ENCODE data around the gene FPR2. TPM values are rescaled to one million over a fixed set of nuclear protein-coding genes. Genes with fewer than 3 reads are reported as not detected.

Gene FPR2
- total RNA-seq, 2 experiments from 2014 or later = not detected

DNA sequence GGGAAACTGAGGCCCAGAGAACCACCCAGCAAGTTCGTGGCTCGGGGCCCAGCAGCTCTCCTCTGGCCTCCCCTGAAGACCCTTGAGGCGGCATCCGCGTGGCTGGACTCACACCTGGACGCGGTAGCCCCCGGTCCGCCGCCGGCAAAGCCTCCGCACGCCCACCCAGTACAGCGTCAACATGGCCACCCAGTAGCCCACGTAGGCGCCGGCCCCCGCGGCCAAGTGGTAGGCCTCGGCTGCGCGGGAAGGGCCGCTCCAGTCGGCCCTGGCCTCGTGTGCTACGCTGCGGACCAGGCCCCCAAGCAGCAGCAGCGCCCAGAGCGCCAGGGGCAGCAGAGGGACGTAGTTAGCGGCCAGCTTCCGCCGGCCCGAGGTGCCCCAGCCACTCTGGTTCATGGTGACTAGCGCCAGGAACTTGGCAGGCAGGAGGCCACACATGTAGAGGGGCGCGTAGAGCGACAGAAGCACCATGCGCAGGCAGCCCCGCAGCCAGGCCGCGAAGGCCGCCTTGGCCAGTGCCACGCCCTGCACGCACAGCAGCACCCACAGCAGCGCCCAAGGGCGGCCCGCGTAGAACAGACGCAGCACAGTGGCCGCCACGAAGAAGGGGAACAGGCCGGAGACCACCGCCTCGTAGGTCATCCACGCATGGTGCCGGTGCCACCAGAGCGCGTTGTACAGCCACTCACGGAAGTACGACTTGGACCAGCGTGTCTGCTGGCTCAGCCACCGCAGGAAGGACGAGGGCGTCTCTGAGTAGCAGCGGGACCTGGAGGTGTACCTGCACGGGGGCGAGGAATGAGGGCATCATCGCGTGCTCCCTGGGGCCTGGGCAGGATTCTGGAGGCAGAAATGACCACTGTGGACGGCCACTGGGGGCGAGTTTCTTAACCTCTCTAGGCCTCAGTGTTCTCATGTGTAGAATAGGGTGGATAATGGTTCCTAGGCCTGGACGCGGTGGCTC, 47.4 kb upstream of the FPR2 start:
- no peak for ATAC-seq (ENCODE audit: poor library complexity)
- Histone ChIP-seq H3K4me1 (ENCODE audit: insufficient read depth, low read length) (no peaks in the 10 kb centered on the region), H3K4me3 (ENCODE audit: low read length) (no peak overlapping the region), H3K27ac (ENCODE audit: low read depth in 1 of 2, low read length in 2 of 2) (no peak overlapping the region), H3K27me3 (ENCODE audit: control insufficient read depth in 1 of 2, insufficient read depth in 2 of 2, low read length in 2 of 2) (peaks cover 10 to 15% of the 10 kb centered on the region in 2 experiments), H3K9me3 (ENCODE audit: control insufficient read depth in 1 of 2, insufficient read depth in 1 of 2, low read length in 2 of 2) (peaks cover 0 to 10% of the 10 kb centered on the region in 2 experiments), H3K36me3 (ENCODE audit: insufficient read depth, low read length) (no peaks in the 10 kb centered on the region)
- Mint-ChIP-seq H3K36me3 (ENCODE audit: low read depth) (no peaks in the 10 kb centered on the region), H3K27ac (no peak overlapping the region), H3K27me3 (peaks cover 26% of the 10 kb centered on the region), H3K9me3 (peaks cover 3% of the 10 kb centered on the region), H3K4me3 (no peak overlapping the region), H3K4me1 (ENCODE audit: low read depth) (no peaks in the 10 kb centered on the region)
- TF ChIP-seq, protein P1, sequence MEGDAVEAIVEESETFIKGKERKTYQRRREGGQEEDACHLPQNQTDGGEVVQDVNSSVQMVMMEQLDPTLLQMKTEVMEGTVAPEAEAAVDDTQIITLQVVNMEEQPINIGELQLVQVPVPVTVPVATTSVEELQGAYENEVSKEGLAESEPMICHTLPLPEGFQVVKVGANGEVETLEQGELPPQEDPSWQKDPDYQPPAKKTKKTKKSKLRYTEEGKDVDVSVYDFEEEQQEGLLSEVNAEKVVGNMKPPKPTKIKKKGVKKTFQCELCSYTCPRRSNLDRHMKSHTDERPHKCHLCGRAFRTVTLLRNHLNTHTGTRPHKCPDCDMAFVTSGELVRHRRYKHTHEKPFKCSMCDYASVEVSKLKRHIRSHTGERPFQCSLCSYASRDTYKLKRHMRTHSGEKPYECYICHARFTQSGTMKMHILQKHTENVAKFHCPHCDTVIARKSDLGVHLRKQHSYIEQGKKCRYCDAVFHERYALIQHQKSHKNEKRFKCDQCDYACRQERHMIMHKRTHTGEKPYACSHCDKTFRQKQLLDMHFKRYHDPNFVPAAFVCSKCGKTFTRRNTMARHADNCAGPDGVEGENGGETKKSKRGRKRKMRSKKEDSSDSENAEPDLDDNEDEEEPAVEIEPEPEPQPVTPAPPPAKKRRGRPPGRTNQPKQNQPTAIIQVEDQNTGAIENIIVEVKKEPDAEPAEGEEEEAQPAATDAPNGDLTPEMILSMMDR (IDR thresholded peaks at IDR 0.05) = no peak
- DNase-seq = no peak
- intact Hi-C loops (cut with DNase I, micrococcal nuclease) = no loop called here
- POLR2A ChIA-PET = no interaction called here
- CTCF ChIA-PET = no interaction called here

DNA sequence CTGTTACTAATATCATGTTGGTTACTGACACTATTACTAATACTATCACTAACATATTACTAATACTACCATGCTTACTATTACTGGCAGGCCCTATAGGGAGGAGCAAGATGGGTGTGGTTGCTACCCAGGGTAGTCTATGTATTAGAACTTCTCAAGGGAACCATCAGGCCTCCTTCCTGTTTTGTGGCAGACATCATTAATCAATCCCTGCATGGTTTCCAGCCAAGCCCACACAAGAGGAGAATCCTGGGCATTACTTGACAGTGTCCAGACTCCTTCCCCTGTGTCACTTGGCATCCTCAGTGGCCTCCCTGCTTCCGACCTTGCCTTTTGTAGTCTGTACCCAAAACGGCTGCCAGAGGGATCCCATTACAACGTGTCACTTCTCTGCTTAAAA, 46.1 kb upstream of the FPR2 start:
- DNase-seq = no peak
- Histone ChIP-seq H3K9me3 (ENCODE audit: control insufficient read depth in 1 of 2, insufficient read depth in 1 of 2, low read length in 2 of 2) (peaks cover 0 to 10% of the 10 kb centered on the region in 2 experiments), H3K27ac (ENCODE audit: low read depth in 1 of 2, low read length in 2 of 2) (no peak overlapping the region), H3K4me3 (ENCODE audit: low read length) (no peak overlapping the region), H3K27me3 (ENCODE audit: control insufficient read depth in 1 of 2, insufficient read depth in 2 of 2, low read length in 2 of 2) (peaks cover 18 to 27% of the 10 kb centered on the region in 2 experiments), H3K4me1 (ENCODE audit: insufficient read depth, low read length) (no peaks in the 10 kb centered on the region), H3K36me3 (ENCODE audit: insufficient read depth, low read length) (no peaks in the 10 kb centered on the region)
- peaks cover 32% of the 10 kb centered on the region for H3K27me3 Mint-ChIP-seq
- no peak overlapping the region for H3K4me3 Mint-ChIP-seq
- H3K27ac Mint-ChIP-seq = no peak overlapping the region
- TF ChIP-seq, protein P1 (IDR thresholded peaks at IDR 0.05) = no peak
- no peak for ATAC-seq (ENCODE audit: poor library complexity)
- no peaks in the 10 kb centered on the region for H3K36me3 Mint-ChIP-seq (ENCODE audit: low read depth)
- ChIA-PET POLR2A (no interaction called here), CTCF (no interaction called here)
- H3K9me3 Mint-ChIP-seq = peaks cover 3% of the 10 kb centered on the region
- H3K4me1 Mint-ChIP-seq (ENCODE audit: low read depth) = no peaks in the 10 kb centered on the region
- intact Hi-C loops (cut with DNase I, micrococcal nuclease) = loop anchor here in 1 of 2 experiments (5.0 kb wide), 1 partner anchor 43 kb away; no protein-coding TSS in a partner anchor

- TF ChIP-seq, protein P1 (IDR thresholded peaks at IDR 0.05) = no peak
- Mint-ChIP-seq H3K36me3 (ENCODE audit: low read depth) (no peaks in the 10 kb centered on the region), H3K27me3 (peaks cover 41% of the 10 kb centered on the region)
These were observed 45.1 kb upstream of the FPR2 start for GRCh38 chr19:51715850-51716249.

More at GRCh38 chr19:51715850-51716249, 45.1 kb upstream of the FPR2 start:
- ChIA-PET POLR2A (no interaction called here), CTCF (no interaction called here)
- peaks cover 0 to 10% of the 10 kb centered on the region in 2 experiments for H3K9me3 ChIP-seq (ENCODE audit: control insufficient read depth in 1 of 2, insufficient read depth in 1 of 2, low read length in 2 of 2)
- no peak overlapping the region for H3K27ac Mint-ChIP-seq
- intact Hi-C loops (cut with DNase I, micrococcal nuclease) = loop anchor here in 1 of 2 experiments (5.0 kb wide), 1 partner anchor 44 kb away; no protein-coding TSS in a partner anchor
- H3K4me3 Mint-ChIP-seq = no peak overlapping the region
- no peaks in the 10 kb centered on the region for H3K4me1 ChIP-seq (ENCODE audit: insufficient read depth, low read length)
- peaks cover 26 to 37% of the 10 kb centered on the region in 2 experiments for H3K27me3 ChIP-seq (ENCODE audit: control insufficient read depth in 1 of 2, insufficient read depth in 2 of 2, low read length in 2 of 2)
- no peak overlapping the region for H3K27ac ChIP-seq (ENCODE audit: low read depth in 1 of 2, low read length in 2 of 2)
- ATAC-seq (ENCODE audit: poor library complexity) (no peak), DNase-seq (no peak)
- H3K36me3 ChIP-seq (ENCODE audit: insufficient read depth, low read length) = no peaks in the 10 kb centered on the region
- H3K9me3 Mint-ChIP-seq = peaks cover 3% of the 10 kb centered on the region
- no peaks in the 10 kb centered on the region for H3K4me1 Mint-ChIP-seq (ENCODE audit: low read depth)
- H3K4me3 ChIP-seq (ENCODE audit: low read length) = no peak overlapping the region
